GM19238 (cell line): ENCODE measurements around the gene BRMS1L.
"Not testable (repeated sequence)": the region's sequence is repeated elsewhere in the genome, so short reads cannot be mapped to it uniquely, and the experiment has no call there.

ENCODE experiments used
- DNase-seq: peaks from one replicate; pipeline ENCODE4 v3.0.0; 2011; ENCODE audit warnings: low spot score; ENCODE audit not compliant: insufficient read length

Gene BRMS1L

DNA sequence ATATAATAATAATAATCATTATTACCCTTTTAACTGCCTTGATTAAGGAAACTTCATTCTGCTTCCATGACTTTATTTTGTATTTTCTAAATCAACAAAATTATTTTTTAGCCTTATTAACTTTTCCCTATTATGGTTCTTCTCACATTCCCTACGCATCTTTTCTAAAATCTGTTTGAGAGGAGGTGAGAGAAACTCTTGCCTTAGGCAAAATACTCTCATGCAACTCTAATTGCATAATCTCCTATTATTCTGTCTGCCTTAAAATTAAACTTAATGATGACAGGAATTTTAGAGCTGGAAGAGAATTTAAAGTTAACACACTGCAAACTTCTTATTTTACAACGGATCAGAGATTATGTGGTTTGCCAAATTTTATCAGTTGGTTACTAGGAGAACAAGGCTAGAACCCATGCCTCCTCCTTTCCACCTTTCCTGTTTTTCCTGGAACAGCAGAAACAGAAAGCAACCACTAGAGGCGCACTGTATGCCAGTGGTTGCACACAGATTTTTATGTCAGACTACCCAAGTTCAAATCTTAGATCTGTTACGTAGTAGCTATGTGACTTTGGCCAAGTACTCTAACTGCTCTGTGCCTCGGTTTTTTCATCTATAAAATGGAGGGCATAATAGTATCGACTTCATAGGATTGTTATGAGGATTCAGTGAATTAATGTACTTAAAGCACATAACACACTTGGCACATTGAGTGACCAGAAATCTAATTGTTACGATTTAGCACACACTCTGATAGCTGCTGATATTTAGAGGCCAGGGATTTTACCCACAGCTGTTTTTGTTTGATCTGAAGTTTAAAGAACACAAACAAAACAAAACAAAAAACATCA is 4.3 kb upstream of the BRMS1L start:
- DNase-seq = no peak

DNA sequence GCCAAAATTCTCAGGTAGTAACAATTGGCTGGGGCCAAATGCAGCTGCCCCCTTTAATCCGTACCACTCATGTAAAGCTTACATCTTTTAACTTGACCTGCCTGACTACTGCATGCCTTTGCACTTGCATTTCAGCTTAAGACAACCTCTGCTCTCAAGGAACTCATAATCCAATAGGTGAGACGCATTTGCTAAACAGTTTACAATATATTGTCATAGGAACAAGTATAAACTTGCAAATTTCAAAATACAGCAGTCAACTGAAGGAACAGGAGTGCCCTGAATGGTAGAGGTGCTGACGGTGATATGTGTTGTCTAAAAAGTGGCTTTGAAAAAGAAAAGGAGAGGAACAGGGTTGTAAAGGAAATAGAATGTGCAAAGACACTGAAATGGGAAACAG is 3.6 kb upstream of the BRMS1L start:
- DNase-seq = no peak

DNA sequence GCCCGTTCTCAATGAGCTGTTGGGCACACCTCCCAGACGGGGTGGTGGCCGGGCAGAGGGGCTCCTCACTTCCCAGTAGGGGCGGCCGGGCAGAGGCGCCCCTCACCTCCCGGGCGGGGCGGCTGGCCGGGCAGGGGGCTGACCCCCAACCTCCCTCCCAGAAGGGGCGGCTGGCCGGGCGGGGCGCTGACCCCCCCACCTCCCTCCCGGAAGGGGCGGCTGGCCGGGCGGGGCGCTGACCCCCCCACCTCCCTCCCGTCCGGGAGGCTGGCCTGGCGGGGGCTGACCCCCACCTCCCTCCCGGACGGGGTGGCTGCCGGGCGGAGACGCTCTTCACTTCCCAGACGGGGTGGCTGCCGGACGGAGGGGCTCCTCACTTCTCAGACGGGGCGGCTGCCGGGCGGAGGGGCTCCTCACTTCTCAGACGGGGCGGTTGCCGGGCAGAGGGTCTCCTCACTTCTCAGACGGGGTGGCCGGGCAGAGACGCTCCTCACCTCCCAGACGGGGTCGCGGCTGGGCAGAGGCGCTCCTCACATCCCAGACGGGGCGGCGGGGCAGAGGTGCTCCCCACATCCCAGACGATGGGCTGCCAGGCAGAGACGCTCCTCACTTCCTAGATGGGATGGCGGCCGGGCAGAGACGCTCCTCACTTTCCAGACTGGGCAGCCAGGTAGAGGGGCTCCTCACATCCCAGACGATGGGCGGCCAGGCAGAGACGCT is 1.5 kb upstream of the BRMS1L start:
- DNase-seq = not testable (repeated sequence)

DNA sequence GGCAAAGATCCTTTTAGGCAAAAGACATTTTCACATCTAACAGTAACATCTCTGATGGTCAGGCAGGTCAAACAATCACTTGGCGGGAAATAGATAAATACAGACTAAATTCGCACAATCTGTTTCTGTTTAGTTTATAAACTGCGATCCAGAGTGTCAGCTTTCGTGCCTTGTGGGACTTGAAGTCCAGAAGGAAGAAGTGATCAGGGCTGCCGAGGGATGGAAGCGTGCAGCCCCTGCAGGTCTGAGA is 245 bp upstream of the BRMS1L start:
- no peak for DNase-seq

DNA sequence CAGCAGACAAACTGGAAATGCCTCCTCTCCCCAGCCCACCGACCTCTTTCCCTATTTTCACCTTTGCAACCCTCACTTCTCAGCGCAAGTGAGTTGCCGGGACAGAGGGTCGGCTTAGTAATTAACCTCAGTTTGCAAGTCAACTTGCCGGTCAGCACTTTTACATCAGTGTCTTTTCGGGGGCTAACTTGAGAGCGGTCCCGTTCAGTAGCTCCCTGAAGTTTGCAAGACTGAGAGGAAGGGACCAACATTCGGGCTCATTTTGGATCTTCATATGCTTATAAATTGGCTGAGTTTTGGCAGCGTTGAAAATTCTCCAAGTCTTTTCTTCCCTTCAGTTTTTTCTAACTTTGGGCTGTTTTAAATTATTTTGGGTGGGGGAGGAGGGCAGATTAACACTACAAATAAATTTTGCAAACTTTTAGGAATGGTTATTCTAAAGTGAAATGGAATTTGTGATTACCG is 846 bp downstream of the BRMS1L start:
- DNase-seq = no peak

DNA sequence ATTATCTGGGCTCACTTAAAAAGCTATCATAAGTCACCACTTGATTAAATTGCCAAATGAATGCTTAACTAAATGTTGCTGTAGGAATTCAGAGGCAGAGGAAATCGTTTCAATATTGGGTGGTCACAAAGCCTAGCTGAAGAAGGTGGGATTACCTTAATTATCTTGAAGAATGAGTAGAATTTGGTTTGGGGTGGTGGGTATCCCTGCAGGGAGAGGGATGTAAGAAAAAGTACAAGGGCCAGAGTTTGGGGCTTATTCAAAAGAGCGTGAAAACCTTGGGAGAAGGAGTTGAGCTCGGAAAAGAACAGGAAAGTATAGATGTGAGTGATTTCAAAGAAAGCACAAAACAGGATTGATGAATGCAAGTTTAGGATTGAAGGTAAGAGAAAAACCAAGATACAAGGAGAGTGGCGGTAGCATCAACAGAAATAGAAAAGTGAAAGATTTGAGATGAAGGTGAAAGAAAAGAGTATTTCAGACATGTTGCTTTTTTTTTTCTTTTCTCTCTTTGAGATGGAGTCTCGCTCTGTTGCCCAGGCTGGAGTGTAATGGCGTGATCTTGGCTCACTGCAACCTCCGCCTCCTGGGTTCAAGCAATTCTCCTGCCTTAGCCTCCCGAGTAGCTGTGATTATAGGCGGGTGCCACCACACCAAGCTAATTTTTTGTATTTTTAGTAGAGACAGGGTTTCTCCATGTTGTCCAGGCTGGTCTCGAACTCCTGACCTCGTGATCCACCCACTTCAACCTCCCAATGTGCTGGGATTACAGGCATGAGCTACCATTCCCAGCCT is 1.7 kb downstream of the BRMS1L start:
- no peak for DNase-seq

DNA sequence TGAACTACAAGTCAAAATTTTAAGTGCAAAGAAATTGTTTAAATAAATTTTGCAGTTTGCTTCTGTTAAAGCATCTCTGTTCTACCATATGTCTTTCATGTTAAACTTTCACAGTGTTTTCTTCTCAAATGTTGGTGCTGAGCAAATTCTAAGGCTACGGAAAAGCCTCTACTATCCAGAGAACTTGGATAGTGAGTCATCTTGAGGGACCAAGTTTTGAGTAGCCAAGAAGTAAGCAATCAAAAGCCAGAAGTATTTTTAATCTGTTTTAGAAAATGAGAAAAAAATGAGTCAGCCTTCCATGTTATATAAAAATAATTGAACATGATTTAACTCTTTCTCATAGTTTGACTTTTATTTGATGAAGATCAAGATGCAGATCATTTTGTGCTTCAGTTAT is 3.3 kb downstream of the BRMS1L start:
- DNase-seq = no peak

DNA sequence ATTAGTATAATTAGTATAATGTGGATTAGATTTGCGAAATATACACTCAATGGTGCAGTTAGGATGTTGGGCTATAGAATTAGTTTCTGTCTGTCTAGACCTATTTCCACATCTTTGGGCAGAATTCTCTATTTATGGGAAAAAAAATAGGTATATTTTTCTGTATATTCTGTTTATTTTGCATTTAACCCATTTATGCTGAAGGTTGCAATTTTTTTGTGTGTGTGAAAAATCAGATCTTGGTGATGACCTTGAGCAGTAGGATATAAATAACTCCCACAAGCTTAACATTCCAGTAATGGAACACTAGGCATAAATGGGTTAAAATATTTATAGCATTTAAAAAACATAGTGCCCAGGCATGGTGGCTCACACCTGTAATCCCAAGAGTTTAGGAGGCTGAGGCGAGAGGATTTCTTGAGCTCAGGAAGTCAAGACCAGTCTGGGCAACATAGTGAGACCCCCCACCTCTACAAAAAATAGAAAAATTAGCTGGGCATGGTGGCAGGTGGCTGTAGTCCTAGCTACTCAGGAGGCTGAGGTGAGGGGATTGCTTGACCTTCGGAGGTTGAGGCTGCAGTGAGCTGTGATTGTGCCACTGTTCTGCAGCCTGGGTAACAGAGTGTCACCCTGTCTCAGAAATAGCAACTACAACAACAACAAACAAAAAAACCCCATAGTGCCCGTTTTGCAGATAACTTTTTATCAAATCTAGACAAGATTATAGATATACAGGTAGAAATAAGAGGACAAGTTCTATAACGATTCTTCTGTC is 9.3 kb downstream of the BRMS1L start:
- no peak for DNase-seq

DNA sequence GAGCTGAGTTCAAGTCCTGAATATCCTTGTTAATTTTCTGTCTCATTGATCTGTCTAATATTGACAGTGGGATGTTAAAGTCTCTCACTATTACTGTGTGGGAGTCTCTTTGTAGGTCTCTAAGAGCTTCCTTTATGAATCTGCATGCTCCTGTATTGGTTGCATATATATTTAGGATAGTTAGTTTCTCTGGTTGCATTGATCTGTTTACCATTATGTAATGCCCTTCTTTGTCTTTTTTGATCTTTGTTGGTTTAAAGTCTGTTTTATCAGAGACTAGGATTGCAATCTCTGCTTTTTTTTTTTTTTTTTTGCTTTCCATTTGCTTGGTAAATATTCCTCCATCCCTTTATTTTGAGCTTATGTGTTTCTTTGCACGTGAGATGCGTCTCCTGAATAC is 15.6 kb downstream of the BRMS1L start:
- DNase-seq = not testable (repeated sequence)

DNA sequence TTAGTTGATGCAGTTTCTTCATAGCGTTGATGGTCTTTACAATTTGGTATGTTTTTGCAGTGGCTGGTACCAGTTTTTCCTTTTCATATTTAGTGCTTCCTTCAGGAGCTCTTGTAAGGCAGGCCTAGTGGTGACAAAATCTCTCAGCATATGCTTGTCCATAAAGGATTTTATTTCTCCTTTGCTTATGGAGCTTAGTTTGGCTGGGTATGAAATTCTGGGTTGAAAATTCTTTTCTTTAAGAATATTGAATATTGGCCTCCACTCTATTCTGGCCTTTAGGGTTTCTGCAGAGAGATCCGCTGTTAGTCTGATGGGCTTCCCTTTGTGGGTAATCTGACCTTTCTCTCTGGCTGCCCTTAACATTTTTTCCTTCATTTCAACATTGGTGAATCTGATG is 16.1 kb downstream of the BRMS1L start:
- not testable (repeated sequence) for DNase-seq

DNA sequence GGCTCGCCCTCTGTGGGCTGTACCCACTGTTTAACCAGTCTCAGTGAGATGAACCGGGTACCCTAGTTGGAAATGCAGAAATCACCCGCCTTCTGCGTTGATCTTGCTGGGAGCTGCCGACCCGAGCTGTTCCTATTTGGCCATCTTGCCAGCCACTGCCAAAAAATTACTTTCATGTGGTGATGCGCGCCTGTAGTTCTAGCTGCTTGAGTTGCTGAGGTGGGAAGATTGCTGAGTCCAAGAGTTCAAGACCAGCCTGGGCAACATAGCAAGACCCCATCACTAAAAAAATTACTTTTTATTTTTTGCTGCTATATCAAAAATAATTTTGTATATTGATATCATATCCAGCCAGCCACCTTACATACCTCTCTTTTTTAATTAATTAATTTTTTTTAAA is 18.4 kb downstream of the BRMS1L start:
- DNase-seq = no peak

DNA sequence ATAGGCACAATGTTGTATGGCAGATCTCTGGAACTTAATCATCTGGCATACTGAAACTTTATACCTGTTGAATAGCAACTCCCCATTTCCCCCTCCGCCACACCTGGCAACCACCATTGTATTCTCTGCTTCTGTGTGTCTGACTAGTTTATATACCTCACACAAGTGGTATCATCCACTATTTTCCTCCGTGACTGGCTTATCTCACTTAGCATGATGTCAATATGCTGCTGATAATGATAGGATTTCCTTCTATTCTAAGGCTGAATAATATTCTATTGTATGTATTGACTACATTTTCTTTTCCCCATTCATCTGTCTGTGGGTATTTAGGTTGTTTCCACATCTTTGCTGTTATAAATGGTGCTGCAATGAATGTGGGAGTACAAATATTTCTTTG is 21.5 kb downstream of the BRMS1L start:
- DNase-seq = no peak

DNA sequence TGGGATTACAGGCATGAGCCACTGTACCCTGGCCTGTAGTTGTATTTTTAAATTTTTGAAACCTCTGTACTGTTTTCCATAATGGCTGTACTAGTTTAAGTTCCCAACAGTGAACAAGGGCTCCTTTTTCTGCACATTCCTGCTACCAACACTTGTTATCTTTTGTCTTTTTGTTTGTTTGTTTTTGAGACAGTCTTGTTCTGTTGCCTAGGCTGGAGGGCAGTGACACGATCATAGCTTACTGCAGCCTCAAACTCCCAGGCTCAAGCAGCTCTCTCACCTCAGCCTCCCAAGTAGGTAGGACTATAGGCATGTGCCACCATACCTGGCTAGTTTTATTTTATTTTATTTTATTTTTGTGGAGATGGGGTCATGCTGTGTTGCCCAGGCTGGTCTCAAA is 23.0 kb downstream of the BRMS1L start:
- DNase-seq = no peak

DNA sequence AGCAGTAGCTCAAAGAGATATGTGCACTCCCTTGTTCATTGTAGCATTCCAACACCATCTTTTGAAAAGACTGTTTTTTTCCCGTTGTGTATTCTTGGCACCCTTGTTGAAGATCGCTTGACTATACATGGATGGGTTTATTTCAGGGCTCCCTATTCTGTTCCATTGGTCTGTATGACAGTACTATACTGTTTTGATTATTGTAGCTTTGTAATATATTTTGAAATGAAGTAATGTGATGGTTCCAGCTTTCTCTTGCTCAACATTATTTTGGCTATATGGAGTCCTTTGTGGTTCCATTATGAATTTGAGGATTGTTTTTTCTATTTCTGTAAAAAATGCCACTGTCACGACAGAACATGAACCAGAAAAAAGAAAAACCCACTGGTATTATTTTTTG is 25.7 kb downstream of the BRMS1L start:
- no peak for DNase-seq

DNA sequence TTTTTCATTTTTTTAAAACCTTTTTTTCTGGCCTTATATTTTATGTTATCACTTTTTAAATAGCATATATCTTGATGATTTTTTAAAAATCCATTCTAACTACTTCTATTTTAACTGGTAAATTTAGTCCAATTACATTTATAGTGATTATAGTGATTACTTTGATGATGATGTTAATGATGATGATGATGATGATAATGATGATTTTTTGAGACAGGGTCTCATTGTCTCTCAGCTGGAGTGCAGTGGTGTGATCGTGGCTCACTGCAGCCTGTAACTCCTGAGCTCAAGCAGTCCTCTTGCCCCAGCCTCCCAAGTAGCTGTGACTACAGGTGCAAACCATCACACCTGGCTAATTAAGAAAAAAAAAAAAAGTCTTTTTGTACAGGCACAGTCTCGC is 27.1 kb downstream of the BRMS1L start:
- no peak for DNase-seq

DNA sequence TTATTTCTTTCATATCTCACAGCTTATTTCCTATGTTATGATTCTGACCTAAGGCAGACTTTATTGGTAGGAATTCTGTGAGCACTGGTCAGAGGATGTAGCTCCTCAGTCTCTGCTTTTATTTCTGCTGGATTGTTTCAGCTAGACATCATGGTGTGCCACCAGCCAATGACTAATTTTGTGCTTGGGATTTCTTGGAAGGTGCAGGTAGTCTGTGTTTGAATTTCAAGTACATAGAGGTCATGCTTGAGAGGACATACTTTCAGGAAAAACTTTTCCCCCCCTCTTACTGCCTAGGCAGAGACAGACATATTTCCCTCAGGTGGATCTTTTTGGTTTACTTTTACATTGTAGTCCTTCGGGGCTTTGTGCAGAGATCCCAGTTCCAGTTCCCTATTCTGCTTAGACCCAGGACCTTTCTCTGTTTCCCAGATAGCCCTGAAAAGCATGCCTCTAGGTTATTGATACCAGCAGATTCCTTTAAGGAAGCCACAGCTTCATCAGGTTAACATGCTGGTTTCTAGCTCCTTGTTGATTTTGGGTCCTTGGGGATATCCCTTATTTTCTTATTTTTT is 28.6 kb downstream of the BRMS1L start:
- DNase-seq = no peak

DNA sequence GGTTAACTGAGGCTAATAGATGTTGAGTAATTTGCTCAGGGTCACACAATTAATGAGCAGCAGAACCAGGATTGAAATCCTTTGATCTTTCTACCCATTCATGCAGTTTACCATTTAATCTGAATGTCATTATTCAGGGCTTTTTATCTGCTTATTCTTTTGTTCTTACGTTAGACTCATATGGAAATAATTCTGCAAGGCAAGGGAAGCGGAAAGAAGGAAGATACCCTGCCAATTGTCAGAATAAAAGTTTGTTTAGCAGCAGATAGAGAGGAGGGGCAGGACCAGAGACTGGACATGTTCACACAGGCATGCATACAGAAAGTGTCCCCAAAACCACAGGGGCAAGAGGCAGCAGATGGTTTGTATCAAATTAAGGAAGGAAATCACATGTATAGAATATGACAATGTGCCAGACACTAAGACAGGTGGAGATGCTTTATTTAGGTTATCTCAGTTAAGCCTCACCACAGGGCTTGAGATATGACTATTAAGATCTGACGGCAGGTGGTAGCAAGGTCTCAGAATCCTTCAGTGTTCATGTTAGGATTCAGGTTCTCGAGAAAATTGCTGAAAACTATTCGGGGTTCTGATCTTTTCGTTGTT is 29.8 kb downstream of the BRMS1L start:
- DNase-seq = peak; percentile 20

DNA sequence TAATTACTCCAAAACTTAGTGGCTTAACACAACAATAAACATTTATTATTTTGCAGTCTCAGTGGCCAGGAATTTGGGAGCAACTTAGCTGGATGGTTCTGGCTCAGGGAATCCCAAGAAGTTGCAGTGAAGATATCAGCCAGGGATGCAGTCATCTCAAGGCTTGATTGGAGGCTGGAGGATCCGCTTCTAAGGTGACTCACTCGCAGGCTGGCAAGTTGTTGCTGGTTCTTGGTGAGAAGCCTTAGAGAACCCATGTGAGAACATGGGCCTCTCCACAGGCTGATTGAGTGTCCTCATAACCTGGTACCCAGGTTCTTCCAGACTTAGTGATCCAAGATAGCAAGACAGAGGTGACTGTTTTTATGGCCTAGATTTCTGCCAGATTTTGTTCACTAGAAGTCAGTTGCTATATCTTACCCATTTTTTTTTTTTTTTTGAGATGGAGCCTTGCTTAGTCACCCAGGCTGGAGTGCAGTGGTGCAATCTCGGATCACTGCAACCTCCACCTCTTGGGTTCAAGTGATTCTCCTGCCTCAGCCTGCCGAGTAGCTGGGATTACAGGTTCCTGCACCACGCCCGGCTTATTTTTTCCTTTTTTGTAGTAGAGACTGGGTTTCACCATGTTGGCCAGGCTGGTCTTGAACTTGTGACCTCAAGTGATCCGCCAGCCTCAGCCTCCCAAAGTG is 32.5 kb downstream of the BRMS1L start:
- DNase-seq = no peak

DNA sequence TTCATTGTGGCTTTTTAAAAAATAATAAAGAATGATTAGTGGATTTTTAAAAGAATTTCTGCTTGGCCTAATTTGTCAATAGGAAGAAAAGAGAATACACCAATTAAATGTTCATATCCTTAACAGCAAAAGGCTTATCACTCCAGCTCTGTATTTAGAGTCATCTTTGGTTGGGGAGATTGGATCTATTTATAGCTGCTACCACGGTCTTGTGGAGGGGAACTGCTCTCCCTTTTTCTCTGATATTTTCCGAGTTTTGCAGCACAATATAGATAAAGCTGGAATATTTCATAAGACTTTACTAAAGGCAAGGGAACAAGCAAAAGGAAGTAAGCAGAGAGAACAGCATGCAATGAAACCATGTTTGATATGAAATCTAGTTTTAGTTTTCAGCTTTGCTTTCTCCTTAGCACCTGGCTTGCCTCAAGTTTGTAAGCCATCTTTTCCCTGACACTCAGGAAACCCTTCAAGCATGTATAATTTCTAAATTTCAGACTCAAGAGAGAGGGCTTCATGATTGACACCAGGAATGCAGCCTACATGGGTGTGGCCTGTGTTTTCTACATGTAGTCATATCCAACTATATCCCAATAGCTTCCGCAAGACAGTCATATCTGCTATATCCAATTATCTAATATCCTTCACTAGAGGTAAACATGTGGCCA is 35.2 kb downstream of the BRMS1L start:
- DNase-seq = no peak
